Suppressor macrophage treated with lipopolysaccharide for 4 hours (primary cell): ENCODE data around the gene GPR171.

ENCODE experiments used
- DNase-seq: peaks from one replicate; pipeline ENCODE4 v3.0.0-alpha.2; 2020

The GPR171 gene

GRCh38 chr3:151213151-151213550 is 10.1 kb upstream of the GPR171 start:
- peak; percentile 23 for DNase-seq

GRCh38 chr3:151210676-151211381 is 7.8 kb upstream of the GPR171 start:
- peak; percentile 60 for DNase-seq

GRCh38 chr3:151209654-151210053 is 6.6 kb upstream of the GPR171 start:
- DNase-seq: no peak

GRCh38 chr3:151206201-151206600 is 3.2 kb upstream of the GPR171 start:
- no peak for DNase-seq

- DNase-seq: no peak
These were observed 2.5 kb upstream of the GPR171 start for GRCh38 chr3:151205482-151205881.

- no peak for DNase-seq
These were observed 1.8 kb upstream of the GPR171 start for GRCh38 chr3:151204530-151205402.

- no peak for DNase-seq
These were observed 1.8 kb downstream of the GPR171 start for GRCh38 chr3:151201051-151201730.

- DNase-seq: no peak
These were observed 2.4 kb downstream of the GPR171 start for GRCh38 chr3:151200586-151200985.

- no peak for DNase-seq
These were observed 3.2 kb downstream of the GPR171 start for GRCh38 chr3:151199554-151200438.

- no peak for DNase-seq
These were observed 4.2 kb downstream of the GPR171 start for GRCh38 chr3:151198849-151199248.

GRCh38 chr3:151197981-151198767 is 4.8 kb downstream of the GPR171 start:
- no peak for DNase-seq

GRCh38 chr3:151197228-151197627 is 5.8 kb downstream of the GPR171 start:
- DNase-seq: no peak

GRCh38 chr3:151196434-151196833 is 6.6 kb downstream of the GPR171 start:
- no peak for DNase-seq

- no peak for DNase-seq
These were observed 7.2 kb downstream of the GPR171 start for GRCh38 chr3:151195826-151196225.

- DNase-seq: no peak
These were observed 10.5 kb downstream of the GPR171 start for GRCh38 chr3:151192545-151192944.

GRCh38 chr3:151191095-151191494 is 11.9 kb downstream of the GPR171 start:
- no peak for DNase-seq

- DNase-seq: peak; percentile 40
These were observed 19.7 kb downstream of the GPR171 start for GRCh38 chr3:151183265-151183671.

- DNase-seq: no peak
These were observed 20.5 kb downstream of the GPR171 start for GRCh38 chr3:151182349-151183079.

- no peak for DNase-seq
These were observed 24.7 kb downstream of the GPR171 start for GRCh38 chr3:151178208-151178845.

- DNase-seq: no peak
These were observed 27.1 kb downstream of the GPR171 start for GRCh38 chr3:151175952-151176351.
